Thoracic aorta (tissue), 2 donors: Measurements from ENCODE around the gene MCTP2. TPM values are rescaled to one million over a fixed set of nuclear protein-coding genes. Genes with fewer than 3 reads are reported as not detected.
A peak's percentile ranks its signal among the peaks of the same experiment; 100 is the strongest.

ENCODE experiments used
- ATAC-seq: fragments of 150-250 bp; one replicate; pipeline ENCODE4 v1.8.0; 2017; ENCODE audit warnings: low read depth; ENCODE audit not compliant: insufficient number of reproducible peaks, low FRiP score
- DNase-seq: peaks from one replicate; pipeline ENCODE4 v3.0.0-alpha.2; 2020; ENCODE audit warnings: low spot score
- H3K27ac ChIP-seq, 2 donors: fragments of 200-600 bp; sonication (generic); 1 replicate in 1 of 2; 2 replicates in 1 of 2; pipeline ENCODE4 v1.5.1; 2016; ENCODE audit warnings: mild to moderate bottlenecking in 2 of 2, moderate library complexity in 2 of 2
- H3K27me3 ChIP-seq: fragments of 200-600 bp; sonication (generic); replicated peaks from 2 replicates; pipeline ENCODE4 v1.6.0; 2016; ENCODE audit warnings: mild to moderate bottlenecking; ENCODE audit not compliant: insufficient read depth
- H3K36me3 ChIP-seq: fragments of 200-600 bp; sonication (generic); one replicate; pipeline ENCODE4 v1.5.1; 2016
- H3K4me1 ChIP-seq, 2 donors: fragments of 200-600 bp; sonication (generic); 1 replicate in 1 of 2; 2 replicates in 1 of 2; pipeline versions ENCODE4 v1.5.1 to v1.6.0; 2016; ENCODE audit warnings: low read depth in 2 of 2, mild to moderate bottlenecking in 1 of 2; ENCODE audit not compliant: control insufficient read depth in 1 of 2
- H3K4me3 ChIP-seq: fragments of 200-600 bp; sonication (generic); 2 replicates; pipeline ENCODE4 v1.5.1; 2016; ENCODE audit warnings: mild to moderate bottlenecking
- H3K9me3 ChIP-seq: fragments of 200-600 bp; sonication (generic); 2 replicates; pipeline ENCODE4 v1.5.1; 2016
- total RNA-seq, 2 donors: library from RNA; depleted of rRNA; stranded (reverse); fragments of >200 nt; gene quantifications; one replicate each; pipeline versions ENCODE4 v1.1.0 to v1.2.3, GENCODE V29; 2016
- TF ChIP-seq, protein P1 (sequence below): fragments of 200-600 bp; sonication (generic); IDR thresholded peaks from one replicate; pipeline ENCODE4 v1.5.1; 2019; ENCODE audit warnings: antibody characterized with exemption

The MCTP2 gene
- total RNA-seq, 2 donors from 2014 or later: 15.7 to 16.6 TPM

DNA sequence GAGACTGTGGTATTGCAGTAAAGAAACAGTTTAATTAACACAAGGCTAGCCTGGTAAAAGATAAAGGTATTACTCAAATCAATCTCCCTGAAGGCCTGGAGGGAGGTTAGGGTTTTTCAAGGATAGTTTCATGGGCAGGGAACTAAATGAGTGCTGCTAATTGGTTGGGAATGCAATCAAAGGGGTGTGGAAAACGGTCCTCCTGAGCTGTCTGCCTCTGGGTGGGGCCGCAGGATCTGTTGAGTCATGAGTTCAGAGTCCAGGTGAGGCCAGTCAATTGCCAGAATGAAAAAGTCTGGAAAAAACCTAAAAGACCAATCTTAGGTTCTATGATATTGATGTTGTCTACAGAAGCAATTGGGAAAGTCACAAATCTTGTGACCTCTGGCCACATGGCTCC, 293.2 kb downstream of the MCTP2 start:
- Histone ChIP-seq H3K4me3 (no peak overlapping the region), H3K9me3 (no peaks in the 10 kb centered on the region), H3K27ac (no peak overlapping the region), H3K27me3 (no peaks in the 10 kb centered on the region), H3K4me1 (no peaks in the 10 kb centered on the region), H3K36me3 (no peaks in the 10 kb centered on the region)
- ATAC-seq (no peak), DNase-seq (no peak)
- TF ChIP-seq, protein P1, sequence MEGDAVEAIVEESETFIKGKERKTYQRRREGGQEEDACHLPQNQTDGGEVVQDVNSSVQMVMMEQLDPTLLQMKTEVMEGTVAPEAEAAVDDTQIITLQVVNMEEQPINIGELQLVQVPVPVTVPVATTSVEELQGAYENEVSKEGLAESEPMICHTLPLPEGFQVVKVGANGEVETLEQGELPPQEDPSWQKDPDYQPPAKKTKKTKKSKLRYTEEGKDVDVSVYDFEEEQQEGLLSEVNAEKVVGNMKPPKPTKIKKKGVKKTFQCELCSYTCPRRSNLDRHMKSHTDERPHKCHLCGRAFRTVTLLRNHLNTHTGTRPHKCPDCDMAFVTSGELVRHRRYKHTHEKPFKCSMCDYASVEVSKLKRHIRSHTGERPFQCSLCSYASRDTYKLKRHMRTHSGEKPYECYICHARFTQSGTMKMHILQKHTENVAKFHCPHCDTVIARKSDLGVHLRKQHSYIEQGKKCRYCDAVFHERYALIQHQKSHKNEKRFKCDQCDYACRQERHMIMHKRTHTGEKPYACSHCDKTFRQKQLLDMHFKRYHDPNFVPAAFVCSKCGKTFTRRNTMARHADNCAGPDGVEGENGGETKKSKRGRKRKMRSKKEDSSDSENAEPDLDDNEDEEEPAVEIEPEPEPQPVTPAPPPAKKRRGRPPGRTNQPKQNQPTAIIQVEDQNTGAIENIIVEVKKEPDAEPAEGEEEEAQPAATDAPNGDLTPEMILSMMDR: no peak

DNA sequence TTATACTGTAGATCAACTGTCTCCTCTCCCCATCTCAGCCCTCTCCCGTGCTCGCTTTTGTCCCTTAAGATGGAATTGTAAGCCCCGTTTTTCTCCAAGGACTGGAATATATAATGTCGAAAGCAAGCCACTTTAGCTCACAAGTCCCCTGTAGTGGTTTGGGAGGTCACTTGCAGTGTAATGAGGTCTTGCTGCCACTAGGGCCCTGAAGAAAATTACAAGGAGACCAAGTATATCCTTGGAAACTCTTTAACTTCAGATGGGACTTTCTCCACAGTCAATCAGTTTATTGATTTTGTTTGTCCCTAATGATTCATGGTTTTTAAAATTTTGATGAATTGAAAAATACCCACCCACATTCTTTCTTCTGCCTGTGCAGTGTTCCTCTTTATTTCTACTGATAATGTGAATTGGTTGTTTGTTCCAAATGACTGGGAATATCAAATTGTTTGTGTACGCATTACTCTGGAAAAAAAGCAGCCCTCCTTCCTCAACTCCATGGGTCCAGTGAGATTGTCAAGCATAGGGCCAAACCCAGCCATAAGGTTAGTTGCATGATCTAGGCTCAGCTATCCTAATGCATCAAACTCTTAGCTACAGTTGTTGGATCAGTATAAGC, 294.8 kb downstream of the MCTP2 start:
- H3K4me3 ChIP-seq: no peak overlapping the region
- H3K9me3 ChIP-seq: no peaks in the 10 kb centered on the region
- DNase-seq: no peak
- H3K27me3 ChIP-seq: no peaks in the 10 kb centered on the region
- ATAC-seq: no peak
- no peak overlapping the region for H3K27ac ChIP-seq
- no peaks in the 10 kb centered on the region for H3K4me1 ChIP-seq
- TF ChIP-seq, protein P1: peak; percentile 25
- no peaks in the 10 kb centered on the region for H3K36me3 ChIP-seq

DNA sequence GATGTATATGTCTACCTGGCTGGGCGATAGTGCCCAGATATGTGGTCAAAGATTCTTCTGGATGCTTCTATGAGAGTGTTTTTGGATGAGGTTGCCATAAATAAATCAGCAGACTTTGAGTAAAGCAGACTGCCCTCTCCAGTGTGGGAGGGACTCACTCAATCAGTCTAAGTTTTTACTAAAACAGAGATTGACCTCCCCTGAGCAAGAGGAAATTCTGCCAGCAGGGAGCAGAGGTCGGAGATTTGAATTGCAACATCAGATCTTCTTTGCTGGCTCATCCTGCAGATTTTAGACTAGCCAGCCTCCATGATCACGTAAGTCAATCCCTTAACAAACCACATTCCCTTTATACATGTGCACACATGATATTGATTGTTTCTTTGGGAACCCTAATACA, 300.9 kb downstream of the MCTP2 start:
- H3K36me3 ChIP-seq: no peaks in the 10 kb centered on the region

More for the DNA sequence above, 300.9 kb downstream of the MCTP2 start:
- H3K27ac ChIP-seq: no peak overlapping the region
- TF ChIP-seq, protein P1: no peak
- no peaks in the 10 kb centered on the region for H3K4me1 ChIP-seq
- no peak overlapping the region for H3K4me3 ChIP-seq
- ATAC-seq (no peak), DNase-seq (no peak)
- no peaks in the 10 kb centered on the region for H3K9me3 ChIP-seq
- H3K27me3 ChIP-seq: peaks cover 4% of the 10 kb centered on the region
